GM19372 (cell line): ENCODE measurements around the gene ANKS1B.

Experiments used
- ATAC-seq: cut with Tn5 transposase; IDR thresholded peaks from one replicate; pipeline ENCODE4 v1.9.1; 2021; ENCODE audit warnings: mild to moderate bottlenecking, low read depth, moderate library complexity; ENCODE audit not compliant: unreplicated experiment

ANKS1B gene

GRCh38 chr12:99111600-99111999 is 873.1 kb downstream of the ANKS1B start:
- no peak for ATAC-seq

- ATAC-seq, result no peak
Observed at GRCh38 chr12:99110868-99111267, 873.9 kb downstream of the ANKS1B start.

GRCh38 chr12:99110212-99110611 is 874.5 kb downstream of the ANKS1B start:
- no peak for ATAC-seq

GRCh38 chr12:99108924-99109323 is 875.8 kb downstream of the ANKS1B start:
- ATAC-seq, result no peak

GRCh38 chr12:99099786-99100185 is 885.0 kb downstream of the ANKS1B start:
- no peak for ATAC-seq

DNA sequence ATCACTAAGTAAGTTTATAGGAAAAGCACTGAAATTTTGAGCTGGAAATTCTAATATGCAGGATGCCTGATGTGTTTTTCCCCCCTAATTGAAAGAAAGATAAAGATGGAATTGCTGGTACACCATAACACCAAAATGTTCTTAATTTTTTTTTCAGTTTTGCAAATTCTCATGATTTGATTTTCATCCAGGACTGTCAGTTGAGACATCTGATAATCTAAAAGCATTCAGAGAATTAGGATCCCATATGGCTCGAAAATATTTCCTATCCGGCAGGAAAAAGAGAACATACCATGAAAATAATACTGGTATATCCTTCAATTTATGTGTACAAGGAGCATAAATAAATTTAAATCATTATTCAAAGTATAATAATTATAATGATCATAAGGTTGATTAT is 887.6 kb downstream of the ANKS1B start:
- ATAC-seq, result no peak

- no peak for ATAC-seq
Observed at GRCh38 chr12:99093166-99093565, 891.6 kb downstream of the ANKS1B start.

- ATAC-seq, result no peak
Observed at GRCh38 chr12:99092100-99092851, 892.5 kb downstream of the ANKS1B start.

- ATAC-seq, result no peak
Observed at GRCh38 chr12:99087278-99087677, 897.5 kb downstream of the ANKS1B start.

- no peak for ATAC-seq
Observed at GRCh38 chr12:99079811-99080210, 904.9 kb downstream of the ANKS1B start.

DNA sequence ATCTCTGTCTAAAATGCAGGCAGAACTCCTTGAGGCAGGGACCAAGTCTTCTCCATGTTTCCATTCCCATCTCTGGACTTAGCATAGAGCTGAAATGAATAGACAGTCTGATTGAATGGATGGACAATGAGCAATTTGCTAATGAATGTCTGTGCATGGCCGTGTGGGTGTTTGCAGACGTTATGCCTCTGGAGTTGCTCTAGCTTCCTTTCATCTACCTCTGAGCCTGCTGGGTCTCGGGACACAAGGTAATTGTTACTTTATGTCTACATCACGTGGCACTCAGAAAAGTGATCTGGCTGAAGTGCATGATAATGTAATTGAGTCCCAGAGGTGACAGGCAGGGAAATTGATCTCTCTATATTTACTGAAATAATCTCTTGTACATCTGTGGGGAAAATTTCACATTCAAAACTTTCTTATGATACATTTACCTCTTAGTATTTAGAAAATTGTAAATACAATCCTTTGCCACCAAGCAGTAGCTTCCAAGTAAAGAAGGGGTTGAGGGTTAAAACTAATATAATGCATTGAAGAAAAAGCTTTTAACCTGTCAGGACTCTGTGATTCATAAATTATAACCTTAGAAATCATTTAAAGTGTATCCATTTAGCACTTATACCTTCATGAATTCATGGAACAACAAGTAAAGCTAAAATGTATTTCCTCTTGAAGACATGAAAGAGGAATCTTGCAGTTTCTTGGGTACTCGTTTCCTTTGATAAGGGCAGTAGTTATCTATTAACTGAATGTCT is 915.6 kb downstream of the ANKS1B start:
- ATAC-seq, result no peak

DNA sequence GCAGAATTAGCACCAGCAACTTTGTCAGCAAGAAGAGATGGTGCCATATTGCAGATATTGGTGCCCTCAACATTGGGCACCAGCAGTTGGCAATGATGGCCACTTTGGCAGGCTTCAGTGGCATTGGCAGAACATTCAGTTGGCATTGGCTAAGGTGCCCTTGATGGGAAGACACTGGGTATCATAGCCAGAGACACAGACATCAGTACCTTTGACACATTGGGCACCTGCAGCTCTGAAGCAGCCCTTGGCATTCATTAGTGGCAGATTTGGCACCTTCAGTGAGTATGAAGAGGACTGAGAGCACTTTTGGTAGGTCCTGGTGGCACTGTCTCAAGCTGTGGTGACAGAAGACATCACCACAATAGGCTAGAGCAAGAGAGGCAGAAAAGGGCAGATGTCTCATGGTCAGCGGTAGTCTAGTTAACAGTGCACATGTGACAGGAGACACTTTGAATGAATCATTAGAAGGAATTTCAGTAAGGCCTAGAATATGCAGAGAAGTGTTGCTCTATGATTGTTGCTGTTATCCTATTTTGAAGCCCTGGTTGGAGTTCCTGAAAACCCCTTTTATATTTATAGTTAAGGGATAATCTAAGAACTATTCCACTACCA is 917.5 kb downstream of the ANKS1B start:
- ATAC-seq, result no peak

DNA sequence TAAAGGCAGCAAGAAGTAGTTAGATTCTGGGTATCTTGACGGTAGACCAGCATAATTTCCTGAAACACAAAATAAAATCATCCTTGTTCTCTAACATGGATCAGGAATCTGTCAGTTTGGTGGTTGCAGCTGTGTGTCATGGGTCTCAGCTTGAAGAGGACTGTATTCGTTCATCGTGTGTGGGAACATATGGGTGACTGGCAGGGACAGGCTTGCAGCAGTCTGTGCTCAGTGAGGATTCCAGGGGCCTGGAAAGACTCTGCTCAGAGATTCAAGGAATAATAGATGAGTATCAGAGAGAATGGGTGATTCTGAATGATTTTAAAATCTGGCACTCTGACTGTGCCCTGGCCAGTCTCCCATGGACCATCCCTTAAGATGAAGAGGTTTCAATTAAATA is 918.0 kb downstream of the ANKS1B start:
- ATAC-seq, result no peak

GRCh38 chr12:99063182-99063581 is 921.6 kb downstream of the ANKS1B start:
- no peak for ATAC-seq

DNA sequence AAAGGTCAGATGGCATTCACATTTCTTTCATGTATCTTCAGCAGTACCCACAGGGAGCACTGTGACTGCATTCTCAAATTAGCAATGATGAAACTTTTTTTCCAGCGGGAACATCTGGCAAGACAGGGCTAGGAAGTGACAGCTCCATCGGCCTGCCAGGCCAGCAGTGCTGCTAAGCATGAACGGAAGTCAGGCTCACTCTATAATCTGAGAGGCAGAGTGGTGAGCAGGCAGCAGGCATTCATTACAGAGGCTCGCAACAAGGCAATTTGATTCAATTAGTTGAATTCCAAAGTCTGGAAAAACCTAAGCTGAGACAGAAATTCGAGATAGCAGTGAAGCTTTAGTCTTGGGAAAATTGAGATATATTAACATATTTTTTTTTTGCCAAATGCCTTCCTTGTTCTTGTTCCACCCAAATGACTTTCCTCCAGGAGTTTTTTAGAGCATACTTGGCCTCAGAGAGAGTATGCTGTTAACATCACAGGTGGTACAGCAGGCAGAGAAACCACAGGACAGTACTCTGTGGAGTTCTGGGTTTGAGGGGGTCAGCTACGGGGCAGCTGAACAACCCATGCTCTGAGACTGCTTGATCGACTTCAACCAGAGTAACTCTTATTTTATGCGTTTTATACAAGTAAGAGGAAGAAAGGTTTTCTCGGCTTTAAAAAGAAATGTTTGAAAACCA is 924.8 kb downstream of the ANKS1B start:
- no peak for ATAC-seq

GRCh38 chr12:99057670-99058069 is 927.1 kb downstream of the ANKS1B start:
- no peak for ATAC-seq

- ATAC-seq, result no peak
Observed at GRCh38 chr12:99056186-99056585, 928.5 kb downstream of the ANKS1B start.

DNA sequence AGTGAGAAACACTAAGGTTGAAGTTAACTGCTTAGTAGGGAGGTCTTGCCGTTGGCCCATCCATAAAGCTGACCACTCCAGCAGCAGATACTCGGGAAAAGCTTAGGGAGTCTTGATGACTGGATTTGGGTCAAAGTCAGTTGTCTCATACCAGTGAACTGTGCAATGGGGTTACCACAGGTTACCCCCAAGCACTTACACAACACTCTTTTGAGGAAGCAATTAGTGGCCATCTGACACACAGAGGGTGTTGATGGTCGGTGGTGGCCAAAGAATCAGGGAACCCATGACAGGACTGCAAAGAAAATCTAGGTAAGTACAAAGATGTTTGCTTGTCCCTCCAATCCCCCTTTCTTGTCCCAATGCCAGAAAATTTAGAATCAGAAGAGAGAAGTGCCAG is 929.4 kb downstream of the ANKS1B start:
- ATAC-seq, result no peak

GRCh38 chr12:99054601-99055128 is 930.1 kb downstream of the ANKS1B start:
- ATAC-seq, result no peak

GRCh38 chr12:99053616-99054362 is 930.9 kb downstream of the ANKS1B start:
- ATAC-seq, result no peak
